K562 (cell line): ENCODE results near the gene TOMM5. TPM values are rescaled to one million over a fixed set of nuclear protein-coding genes. Genes with fewer than 3 reads are reported as not detected.
A peak's percentile ranks its signal among the peaks of the same experiment; 100 is the strongest.

ENCODE experiments used
- ATAC-seq: fragments of 200-7000 bp; cut with Tn5 transposase; 3 replicates; pipeline ENCODE4 v1.9.1; 2020; ENCODE audit warnings: moderate library complexity
- BruUV-seq: library from RNA; stranded (reverse); fragments of 400-500 nt; replicated peaks from 2 replicates; lab custom pipeline; 2021; lab: Mats Ljungman, UMichigan
- CTCF ChIA-PET: fragments of 300-600 bp; formaldehyde crosslinking; extraction: SDS; loops from one replicate; lab custom pipeline; 2021; ENCODE audit warnings: low intra/inter-chr PET ratio; lab: Yijun Ruan, JAX
- POLR2A ChIA-PET: fragments of 300-600, 350-650 bp; sonication (Branson Sonifier 250); formaldehyde crosslinking; extraction: SDS; loops from one replicate; lab custom pipeline; 2021; ENCODE audit warnings: antibody characterized with exemption, inconsistent platforms; lab: Yijun Ruan, JAX
- DNase-seq, 4 experiments: peaks; one replicate each; pipeline versions ENCODE4 v3.0.0 to v3.0.0-alpha.2; 2011 to 2018; ENCODE audit warnings: low spot score in 3 of 4, mixed read lengths in 3 of 4; ENCODE audit errors: extremely low read depth in 1 of 4
- FAIRE-seq: peaks from 2 replicates; lab custom pipeline; 2011; peaks lifted over from hg19 to GRCh38; lab: Jason Lieb, UNC
- H2AFZ ChIP-seq: 2 replicates; pipeline ENCODE4 v1.6.0; 2011; ENCODE audit warnings: low read depth, low read length, control low read depth, inconsistent platforms
- H3K27ac ChIP-seq: fragments of 200-600 bp; 3 replicates; pipeline ENCODE4 v1.8.0; 2011; ENCODE audit warnings: low read depth, mild to moderate bottlenecking, control low read depth, inconsistent platforms, low read length, moderate library complexity, mixed read lengths; ENCODE audit errors: extremely low read depth
- H3K27me3 ChIP-seq, 2 experiments: fragments of 300-600 bp in 1 of 2; 2 replicates in 1 of 2; 3 replicates in 1 of 2; pipeline versions ENCODE4 v1.6.0 to v1.8.0; 2011; ENCODE audit warnings: inconsistent platforms in 2 of 2, low read length in 2 of 2, mild to moderate bottlenecking in 1 of 2, mixed read lengths in 1 of 2, moderate library complexity in 1 of 2; ENCODE audit not compliant: control insufficient read depth in 2 of 2, insufficient read depth in 2 of 2
- H3K36me3 ChIP-seq: fragments of 300-600 bp; 3 replicates; pipeline ENCODE4 v1.8.0; 2011; ENCODE audit warnings: mild to moderate bottlenecking, low read length, inconsistent platforms; ENCODE audit not compliant: control insufficient read depth, insufficient read depth
- H3K4me1 ChIP-seq, 2 experiments: fragments of 200-600 bp in 1 of 2; replicated peaks in 1 of 2; 2 replicates in 1 of 2; 3 replicates in 1 of 2; pipeline versions ENCODE4 v1.5.1 to v1.8.0; 2011; ENCODE audit warnings: inconsistent platforms in 2 of 2, low read length in 2 of 2, mild to moderate bottlenecking in 1 of 2, mixed read lengths in 1 of 2, moderate library complexity in 1 of 2; ENCODE audit not compliant: control insufficient read depth in 2 of 2, insufficient read depth in 2 of 2
- H3K4me2 ChIP-seq: 2 replicates; pipeline ENCODE4 v1.6.1; 2011; ENCODE audit warnings: low read length, control low read depth, inconsistent platforms, mixed read lengths; ENCODE audit not compliant: insufficient read depth
- H3K4me3 ChIP-seq: fragments of 200-600 bp; sonication (generic), shearing (Covaris generic); 2 replicates; pipeline ENCODE4 v1.5.1; 2016; ENCODE audit warnings: control low read depth, inconsistent platforms
- H3K79me2 ChIP-seq: fragments of 200-600 bp; 3 replicates; pipeline ENCODE4 v1.8.0; 2011; ENCODE audit warnings: low read length, inconsistent platforms; ENCODE audit not compliant: control insufficient read depth, insufficient read depth
- H3K9ac ChIP-seq, 2 experiments: 2 replicates each; pipeline versions ENCODE4 v1.6.0 to v1.6.1; 2011; ENCODE audit warnings: low read depth in 2 of 2, low read length in 2 of 2, control low read depth in 1 of 2, inconsistent platforms in 1 of 2, mild to moderate bottlenecking in 1 of 2, mixed read lengths in 1 of 2; ENCODE audit not compliant: insufficient read depth in 1 of 2
- H3K9me1 ChIP-seq: one replicate; pipeline ENCODE4 v1.6.0; 2011; ENCODE audit warnings: inconsistent platforms, mild to moderate bottlenecking, low read length, moderate library complexity; ENCODE audit not compliant: control insufficient read depth, insufficient read depth
- H3K9me3 ChIP-seq: replicated peaks from 2 replicates; pipeline ENCODE4 v1.5.1; 2011; ENCODE audit warnings: low read depth, low read length, inconsistent platforms; ENCODE audit not compliant: control insufficient read depth, insufficient read depth
- H4K20me1 ChIP-seq: replicated peaks from 2 replicates; pipeline ENCODE4 v1.6.1; 2011; ENCODE audit warnings: low read length, inconsistent platforms, mixed read lengths; ENCODE audit not compliant: control insufficient read depth, insufficient read depth
- C11orf30 ChIP-seq: fragments of 450-650 bp; IDR thresholded peaks from 2 replicates; pipeline ENCODE4 v1.6.1; 2016; ENCODE audit warnings: low read depth, mild to moderate bottlenecking
- MAFF ChIP-seq: IDR thresholded peaks from 2 replicates; pipeline ENCODE4 v1.6.1; 2012; ENCODE audit warnings: low read length, improper control_type of control experiment
- MAFG ChIP-seq: fragments of 450-650 bp; conservative IDR thresholded peaks from 2 replicates; pipeline ENCODE4 v1.6.1; 2016; ENCODE audit warnings: missing genetic modification characterization, missing compliant biosample characterization
- MAFK ChIP-seq: IDR thresholded peaks from 2 replicates; pipeline ENCODE4 v1.6.1; 2011; ENCODE audit warnings: low read length, improper control_type of control experiment
- ZNF143 ChIP-seq: sonication (generic); formaldehyde crosslinking; IDR thresholded peaks from 2 replicates; pipeline ENCODE4 v1.9.0; 2022; ENCODE audit warnings: mild to moderate bottlenecking, missing genetic modification reagents
- ZNF316 ChIP-seq: fragments of 450-650 bp; IDR thresholded peaks from 2 replicates; pipeline ENCODE4 v1.6.1; 2016
- WGBS: fragments of 100-300 bp; shearing (Covaris generic); methylation state at CpG from one replicate; pipeline ENCODE4 v1.1.6; 2016; ENCODE audit warnings: low coverage, mixed read lengths; ENCODE audit not compliant: insufficient coverage; ENCODE audit errors: missing lambda C conversion rate; 5-methylcytosine and 5-hydroxymethylcytosine counted together
- in situ Hi-C: fragments of 300-500 bp; cut with MboI; formaldehyde crosslinking; loops from 4 replicates; pipeline ENCODE4 v1.15.0; 2018; ENCODE audit warnings: inconsistent platforms, mixed read lengths
- intact Hi-C: fragments of 100-400 bp; cut with micrococcal nuclease; formaldehyde crosslinking; loops from 2 replicates; pipeline ENCODE4 v1.14.2; 2022
- polyA plus RNA-seq, 8 experiments: library from polyadenylated mRNA; depleted of rRNA in 4 of 8; stranded (reverse) in 5 of 8; unstranded in 3 of 8; fragments of >200 nt; fragmentation: Nextera tagmentation in 2 of 8; fragmentation: Illumina TruSeq in 1 of 8; extraction: Ambion mirVana in 2 of 8; extraction: Trizol in 1 of 8; gene quantifications; 2 replicates each; pipeline versions ENCODE4 v1.2.1 to v1.2.3, GENCODE V29; 2011 to 2014; ENCODE audit warnings: inconsistent platforms in 1 of 8, missing spikeins in 1 of 8
- total RNA-seq, 7 experiments: library from RNA; depleted of rRNA in 6 of 7; stranded (reverse); fragments of >200 nt in 6 of 7; fragmentation: Illumina TruSeq in 2 of 7; extraction: Trizol in 2 of 7; gene quantifications; 2 replicates each; pipeline versions ENCODE4 v1.2.1 to v1.2.3, GENCODE V29; 2011 to 2021; ENCODE audit warnings: low replicate concordance in 1 of 7

Gene TOMM5
- total and polyA plus RNA-seq, 9 of the 15 experiments (the other 6 are each of a cell fraction or from before 2014, with no cell fraction given) = 262 to 1,742 (median 496) TPM

DNA sequence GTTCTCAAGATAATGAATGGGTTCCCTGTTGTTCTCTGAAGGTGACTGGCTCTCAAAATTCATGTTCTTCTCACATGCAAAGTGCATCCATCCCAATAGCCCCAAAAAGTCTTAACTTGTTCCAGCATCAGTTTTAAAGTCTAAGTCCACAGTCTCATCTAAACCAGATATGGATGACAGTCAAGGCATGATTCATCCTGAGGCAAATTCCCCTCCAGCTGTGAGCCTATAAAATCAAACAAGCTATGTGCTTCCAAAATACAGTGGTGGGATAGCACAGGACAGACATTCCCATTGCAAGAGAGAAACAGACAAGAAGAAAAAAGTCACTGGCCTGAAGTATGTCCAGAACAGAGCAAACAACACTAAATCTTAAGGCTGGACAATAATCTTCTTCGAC, 41.6 kb downstream of the TOMM5 start:
- in situ Hi-C loops = no loop called here
- FAIRE-seq = no peak
- no peak for DNase-seq
- Histone ChIP-seq H3K9ac (no peak overlapping the region), H3K36me3 (no peaks in the 10 kb centered on the region), H3K4me3 (no peak overlapping the region), H4K20me1 (peaks cover 3% of the 10 kb centered on the region; the same call in 1 of the 2 replicates), H3K27ac (no peak overlapping the region), H3K4me1 (no peaks in the 10 kb centered on the region), H3K79me2 (no peaks in the 10 kb centered on the region), H3K9me1 (no peaks in the 10 kb centered on the region), H3K27me3 (no peaks in the 10 kb centered on the region), H3K9me3 (no peaks in the 10 kb centered on the region), H2AFZ (no peak overlapping the region), H3K4me2 (no peak overlapping the region)
- 33% methylated on average over 1 of the region's 1 CpG for WGBS
- BruUV-seq = no TSS peak
- ChIA-PET POLR2A (interaction anchor here (0.6 to 1.3 kb wide), 4 partner anchors 7 to 39 kb away, joined by 3 to 5 read pairs (median 3); no protein-coding TSS in a partner anchor), CTCF (no interaction called here)
- TF ChIP-seq ZNF143 (CRISPR knock-in tag) = no peak
- ATAC-seq = no peak
- intact Hi-C loops = no loop called here

DNA sequence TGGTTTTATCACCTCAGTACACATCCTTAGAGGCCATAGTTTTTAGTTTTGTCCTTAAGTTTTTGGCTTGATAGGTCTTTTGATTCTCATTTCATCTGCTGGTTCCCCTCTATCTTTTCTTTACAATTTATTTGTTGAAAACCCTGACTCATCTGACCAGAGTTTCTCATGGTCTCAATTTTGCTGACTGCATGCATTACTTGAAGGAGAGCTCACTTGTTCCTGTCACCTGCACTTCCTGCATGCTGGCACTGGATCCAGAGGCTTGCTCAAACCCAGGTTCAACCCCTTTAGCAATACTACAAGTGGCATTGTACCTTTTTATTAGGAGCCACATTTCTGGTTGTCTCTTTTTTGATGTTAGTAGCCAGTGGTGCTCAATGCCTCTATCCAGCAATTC, 42.9 kb downstream of the TOMM5 start:
- Histone ChIP-seq H3K4me1 (no peaks in the 10 kb centered on the region), H3K27me3 (no peaks in the 10 kb centered on the region), H3K9me1 (no peaks in the 10 kb centered on the region), H4K20me1 (peaks cover 3% of the 10 kb centered on the region; the same call in 1 of the 2 replicates), H3K27ac (no peak overlapping the region), H3K79me2 (no peaks in the 10 kb centered on the region), H3K36me3 (no peaks in the 10 kb centered on the region), H2AFZ (no peak overlapping the region), H3K9me3 (no peaks in the 10 kb centered on the region), H3K9ac (no peak overlapping the region), H3K4me3 (no peak overlapping the region), H3K4me2 (no peak overlapping the region)
- intact Hi-C loops = no loop called here
- DNase-seq (no peak), FAIRE-seq (no peak), ATAC-seq (no peak)
- POLR2A ChIA-PET = interaction anchor here (0.8 to 1.3 kb wide), 3 partner anchors 15 to 38 kb away, joined by 3 read pairs; no protein-coding TSS in a partner anchor
- BruUV-seq = no TSS peak
- in situ Hi-C loops = no loop called here
- TF ChIP-seq MAFF (peak; percentile 34; the same call in 1 of the 2 replicates), MAFK (no peak; the same call in 1 of the 2 replicates), C11orf30 (peak; percentile 64), MAFG (tag) (peak; percentile 42), ZNF316 (peak; percentile 85)
- CTCF ChIA-PET = no interaction called here
